Keratinocyte (primary cell): ENCODE results near the gene OVCH1. TPM values are rescaled to one million over a fixed set of nuclear protein-coding genes. Genes with fewer than 3 reads are reported as not detected.

ENCODE experiments used
- DNase-seq: peaks from one replicate; pipeline ENCODE4 v3.0.0-alpha.2; 2011; ENCODE audit warnings: low read depth, missing footprints, low spot score
- FAIRE-seq: peaks from 2 replicates; lab custom pipeline; 2011; peaks lifted over from hg19 to GRCh38; lab: Jason Lieb, UNC
- H2AFZ ChIP-seq: 2 replicates; pipeline ENCODE4 v1.6.0; 2012; ENCODE audit warnings: low read length, control low read depth, inconsistent platforms; ENCODE audit not compliant: control insufficient read depth
- H3K27ac ChIP-seq: 2 replicates; pipeline ENCODE4 v1.5.1; 2011; ENCODE audit warnings: low read length; ENCODE audit not compliant: control insufficient read depth, insufficient read depth
- H3K27me3 ChIP-seq: 3 replicates; pipeline ENCODE4 v1.6.0; 2011; ENCODE audit warnings: low read length; ENCODE audit not compliant: control insufficient read depth, insufficient read depth; ENCODE audit errors: extremely low read depth
- H3K36me3 ChIP-seq, 2 experiments: 2 replicates in 1 of 2; 3 replicates in 1 of 2; pipeline ENCODE4 v1.5.1; 2011; ENCODE audit warnings: low read length in 2 of 2, mild to moderate bottlenecking in 1 of 2; ENCODE audit not compliant: control insufficient read depth in 2 of 2, insufficient read depth in 2 of 2; ENCODE audit errors: extremely low read depth in 1 of 2
- H3K4me1 ChIP-seq: 3 replicates; pipeline ENCODE4 v1.5.1; 2011; ENCODE audit warnings: low read length; ENCODE audit not compliant: control insufficient read depth, insufficient read depth; ENCODE audit errors: extremely low read depth
- H3K4me2 ChIP-seq: 3 replicates; pipeline ENCODE4 v1.6.0; 2011; ENCODE audit warnings: low read depth, low read length; ENCODE audit not compliant: control insufficient read depth, insufficient read depth; ENCODE audit errors: extremely low read depth
- H3K4me3 ChIP-seq, 3 experiments: fragments of 200-600 bp in 1 of 3; sonication (generic) in 1 of 3; 2 replicates in 2 of 3; 3 replicates in 1 of 3; pipeline ENCODE4 v1.5.1; 2011 to 2016; ENCODE audit warnings: low read length in 3 of 3, mild to moderate bottlenecking in 3 of 3, control low read depth in 2 of 3, inconsistent platforms in 1 of 3, low read depth in 1 of 3, mixed read lengths in 1 of 3, mixed run types in 1 of 3, moderate library complexity in 1 of 3; ENCODE audit not compliant: control insufficient read depth in 2 of 3, insufficient read depth in 2 of 3; ENCODE audit errors: extremely low read depth in 1 of 3
- H3K79me2 ChIP-seq: 2 replicates; pipeline ENCODE4 v1.6.0; 2012; ENCODE audit warnings: low read length; ENCODE audit not compliant: control insufficient read depth, insufficient read depth
- H3K9ac ChIP-seq: 3 replicates; pipeline ENCODE4 v1.6.0; 2011; ENCODE audit warnings: low read length; ENCODE audit not compliant: control insufficient read depth, insufficient read depth; ENCODE audit errors: extremely low read depth
- H3K9me1 ChIP-seq: 3 replicates; pipeline ENCODE4 v1.6.0; 2011; ENCODE audit warnings: low read length; ENCODE audit not compliant: control insufficient read depth, insufficient read depth; ENCODE audit errors: extremely low read depth
- H3K9me3 ChIP-seq: 2 replicates; pipeline ENCODE4 v1.5.1; 2012; ENCODE audit warnings: low read depth, low read length; ENCODE audit not compliant: control insufficient read depth
- H4K20me1 ChIP-seq: 3 replicates; pipeline ENCODE4 v1.6.0; 2011; ENCODE audit warnings: low read length; ENCODE audit not compliant: control insufficient read depth, insufficient read depth; ENCODE audit errors: extremely low read depth
- CTCF ChIP-seq, 3 experiments: IDR thresholded peaks in 1 of 3; conservative IDR thresholded peaks in 1 of 3; optimal IDR thresholded peaks in 1 of 3; 2 replicates in 2 of 3; 3 replicates in 1 of 3; pipeline versions ENCODE3 to v1.5.1; 2011; ENCODE audit warnings: low read length in 3 of 3, mild to moderate bottlenecking in 3 of 3, moderate library complexity in 2 of 3, control low read depth in 1 of 3, inconsistent platforms in 1 of 3; ENCODE audit not compliant: insufficient read depth in 2 of 3; ENCODE audit errors: extremely low read depth in 1 of 3
- EZH2 ChIP-seq: IDR thresholded peaks from one replicate; pipeline ENCODE4 v1.6.1; 2012; ENCODE audit warnings: inconsistent platforms, mild to moderate bottlenecking, low read length, moderate library complexity
- dilution Hi-C: fragments of 300-500 bp; cut with MboI; formaldehyde crosslinking; loops from one replicate; pipeline ENCODE4 v1.7.0; 2020; ENCODE audit warnings: low sequenced_read_pairs; ENCODE audit not compliant: extremely low pct_ligation_motif_present
- polyA plus RNA-seq, 5 experiments: library from polyadenylated mRNA; depleted of rRNA in 3 of 5; stranded (reverse) in 3 of 5; stranded (forward) in 1 of 5; unstranded in 1 of 5; fragments of >200 nt; gene quantifications; 1 replicate in 1 of 5; 2 replicates in 3 of 5; 3 replicates in 1 of 5; pipeline versions ENCODE4 v1.2.1 to v1.2.3, GENCODE V29; 2011 to 2012; ENCODE audit warnings: missing spikeins in 2 of 5, low read depth in 1 of 5, low replicate concordance in 1 of 5

The OVCH1 gene
- polyA plus RNA-seq, 1 donor (not counting 4 experiments of a cell fraction or from before 2014, with no cell fraction given), result 0.04 TPM

- H3K9ac ChIP-seq, result no peak overlapping the region
- no peak overlapping the region for H3K4me2 ChIP-seq
- no peaks in the 10 kb centered on the region for H3K36me3 ChIP-seq
- dilution Hi-C loops, result no loop called here
- H3K27me3 ChIP-seq, result no peaks in the 10 kb centered on the region
- H3K9me1 ChIP-seq, result no peaks in the 10 kb centered on the region
- H3K4me1 ChIP-seq, result no peaks in the 10 kb centered on the region
- H3K4me3 ChIP-seq, result no peak overlapping the region
- H4K20me1 ChIP-seq, result no peaks in the 10 kb centered on the region
- no peaks in the 10 kb centered on the region for H3K9me3 ChIP-seq
- no peak for DNase-seq
- H2AFZ ChIP-seq, result no peak overlapping the region
- no peak overlapping the region for H3K27ac ChIP-seq
- FAIRE-seq, result no peak
- no peaks in the 10 kb centered on the region for H3K79me2 ChIP-seq
- TF ChIP-seq CTCF (optimal IDR thresholded peaks at IDR 0.05 in 1 of 3, IDR thresholded peaks at IDR 0.05 in 1 of 3, conservative IDR thresholded peaks at IDR 0.05 in 1 of 3; ENCODE audit: extremely low read depth in 1 of 3, insufficient read depth in 2 of 3, low read length in 3 of 3) (no peak), EZH2 (no peak)
Observed at GRCh38 chr12:29415111-29415510, 82.4 kb downstream of the OVCH1 start.

GRCh38 chr12:29414368-29414767 is 83.1 kb downstream of the OVCH1 start:
- H3K9me1 ChIP-seq, result no peaks in the 10 kb centered on the region
- no peaks in the 10 kb centered on the region for H3K4me1 ChIP-seq
- no peaks in the 10 kb centered on the region for H3K9me3 ChIP-seq
- dilution Hi-C loops, result no loop called here
- H4K20me1 ChIP-seq, result no peaks in the 10 kb centered on the region
- H3K4me3 ChIP-seq, result no peak overlapping the region
- no peak for TF ChIP-seq CTCF (optimal IDR thresholded peaks at IDR 0.05 in 1 of 3, IDR thresholded peaks at IDR 0.05 in 1 of 3, conservative IDR thresholded peaks at IDR 0.05 in 1 of 3; ENCODE audit: extremely low read depth in 1 of 3, insufficient read depth in 2 of 3, low read length in 3 of 3)
- H3K27ac ChIP-seq, result no peak overlapping the region
- H3K79me2 ChIP-seq, result no peaks in the 10 kb centered on the region
- FAIRE-seq (no peak), DNase-seq (no peak)
- no peaks in the 10 kb centered on the region for H3K36me3 ChIP-seq
- H2AFZ ChIP-seq, result no peak overlapping the region
- H3K9ac ChIP-seq, result no peak overlapping the region
- H3K4me2 ChIP-seq, result no peak overlapping the region
- no peaks in the 10 kb centered on the region for H3K27me3 ChIP-seq
